Head of caudate nucleus (tissue), 42 donors: ENCODE results near the gene GATA6.

Source experiments
- DNase-seq, 42 donors: peaks; one replicate each; pipeline versions ENCODE4 v3.0.0 to v3.0.0-alpha.2; 2020 to 2021; ENCODE audit warnings: mixed read lengths in 7 of 42
- intact Hi-C: fragments of 100-400 bp; cut with DNase I; formaldehyde crosslinking; loops from one replicate; pipeline ENCODE4 v1.15.0; 2022

The GATA6 gene

GRCh38 chr18:22169011-22169888 lies at the start of gene GATA6:
Gene GATA6, plus strand, starts transcription at chr18:22169589. Its CDS starts 1,556 bp downstream, at chr18:22171145.
- intact Hi-C loops, result no loop called here
- peak in 6 of 42 donors; percentile 14 to 42 (median 28) for DNase-seq

GRCh38 chr18:22124970-22125369 lies 44.4 kb upstream of the GATA6 start:
- intact Hi-C loops, result no loop called here
- no peak for DNase-seq

- no peak for DNase-seq
- intact Hi-C loops, result no loop called here
Observed at GRCh38 chr18:22128954-22129353, 40.4 kb upstream of the GATA6 start.

DNA sequence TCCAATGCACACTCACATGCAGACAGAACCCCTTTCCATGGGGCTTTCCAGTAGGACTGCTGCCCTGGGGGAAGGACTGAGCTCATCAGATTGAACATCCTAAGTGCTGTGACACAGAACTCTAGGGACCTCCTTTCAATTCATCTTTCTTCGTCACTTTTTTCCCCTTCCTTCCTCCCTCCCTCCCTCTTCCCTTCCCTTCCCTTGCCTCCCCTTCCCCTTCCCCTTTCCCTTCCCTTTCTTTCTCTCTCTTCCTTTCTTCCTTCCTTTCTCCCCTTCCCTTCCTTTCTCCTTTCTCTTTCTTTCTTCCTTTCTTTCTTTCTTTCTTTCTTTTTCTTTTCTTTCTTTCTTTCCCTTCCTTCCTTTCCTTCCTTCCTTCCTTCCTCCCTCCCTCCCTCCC lies 39.6 kb upstream of the GATA6 start:
- no peak for DNase-seq
- intact Hi-C loops, result no loop called here

DNA sequence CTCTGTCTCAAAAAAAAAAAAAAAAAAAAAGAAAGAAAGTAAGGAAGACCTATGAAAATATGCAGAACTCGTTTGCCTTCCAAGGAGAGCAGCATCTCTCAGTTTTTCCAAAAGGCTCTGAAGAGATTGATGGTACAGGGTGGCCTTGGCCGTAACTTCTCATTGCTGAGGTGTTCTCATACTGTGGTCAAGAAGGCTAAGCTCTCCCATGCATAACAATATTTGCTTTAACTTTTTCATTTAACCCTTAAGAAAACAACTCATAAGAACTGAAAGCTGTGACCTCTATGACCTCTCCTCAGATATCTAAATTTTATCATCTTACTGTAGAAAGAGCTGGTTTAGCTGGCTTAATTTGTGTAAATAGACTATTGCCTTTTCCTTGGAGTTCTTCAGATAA lies 37.1 kb upstream of the GATA6 start:
- no peak for DNase-seq
- intact Hi-C loops, result no loop called here

- DNase-seq, result no peak
- intact Hi-C loops, result no loop called here
Observed at GRCh38 chr18:22132763-22133162, 36.6 kb upstream of the GATA6 start.

- DNase-seq, result no peak
- intact Hi-C loops, result no loop called here
Observed at GRCh38 chr18:22136395-22136794, 33.0 kb upstream of the GATA6 start.

DNA sequence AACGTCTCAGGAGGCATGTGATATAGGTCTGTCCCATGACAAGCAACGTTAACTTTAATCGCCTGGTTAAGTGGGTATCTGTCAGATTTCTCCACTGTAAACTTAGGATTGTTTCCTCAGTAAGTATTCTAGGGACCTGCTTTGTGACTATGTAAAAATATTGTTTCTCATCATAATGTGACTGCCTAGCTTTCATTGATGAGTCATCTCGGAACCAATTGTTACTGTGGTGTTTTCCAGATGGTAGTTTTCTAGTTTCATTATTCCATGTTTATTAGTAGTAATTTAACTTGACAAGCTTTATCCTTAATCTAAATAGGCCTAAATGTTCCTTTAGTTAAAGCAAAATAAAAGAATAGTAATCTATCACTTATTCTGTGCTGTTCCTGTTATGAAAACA lies 28.2 kb upstream of the GATA6 start:
- no peak for DNase-seq
- intact Hi-C loops, result no loop called here

DNA sequence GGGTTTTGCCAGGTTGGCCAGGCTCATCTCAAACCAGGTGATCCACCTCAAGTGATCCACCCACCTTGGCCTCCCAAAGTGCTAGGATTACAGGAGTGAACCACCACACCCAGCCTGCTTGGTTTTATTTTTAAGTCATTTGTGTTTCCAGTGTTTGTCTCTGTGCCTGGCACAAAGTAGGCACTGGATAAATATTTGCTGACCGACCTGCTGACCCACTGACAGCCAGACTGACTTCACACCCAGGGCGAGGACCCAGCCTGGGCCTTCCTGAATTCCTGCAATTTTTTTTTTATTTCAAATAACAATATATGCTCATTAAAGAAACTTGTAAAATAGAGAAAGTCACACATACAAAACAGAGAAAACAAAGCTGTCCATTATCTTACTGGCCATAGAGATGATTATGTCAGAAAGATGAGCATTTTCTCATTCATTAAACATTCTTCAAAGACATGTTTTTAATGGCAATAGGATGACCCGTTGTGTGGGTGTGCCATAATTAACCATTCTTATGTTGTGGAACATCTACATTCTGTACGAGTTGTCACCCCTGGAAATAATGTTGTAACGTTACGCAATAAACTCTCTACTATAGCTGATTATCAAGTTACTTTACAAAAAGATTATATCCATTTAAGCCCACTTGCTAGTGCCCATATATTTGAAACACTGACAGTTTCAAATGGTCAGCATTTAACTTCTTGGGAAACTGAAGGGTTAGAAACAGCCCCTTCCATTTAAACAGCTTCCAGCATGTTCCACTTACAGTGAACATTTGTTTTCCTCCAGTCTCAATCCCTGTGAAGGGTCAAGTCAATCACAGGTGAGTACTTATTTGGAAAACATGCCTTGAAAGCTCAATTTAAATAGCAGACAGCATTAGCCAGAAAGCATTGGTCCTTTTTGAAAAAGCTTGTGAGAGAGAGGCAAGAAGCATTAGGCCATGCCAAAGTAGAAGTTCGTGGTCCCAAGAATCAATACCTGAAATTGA lies 25.7 kb upstream of the GATA6 start:
- intact Hi-C loops, result no loop called here
- no peak for DNase-seq

GRCh38 chr18:22145160-22145559 lies 24.2 kb upstream of the GATA6 start:
- intact Hi-C loops, result no loop called here
- DNase-seq, result no peak

DNA sequence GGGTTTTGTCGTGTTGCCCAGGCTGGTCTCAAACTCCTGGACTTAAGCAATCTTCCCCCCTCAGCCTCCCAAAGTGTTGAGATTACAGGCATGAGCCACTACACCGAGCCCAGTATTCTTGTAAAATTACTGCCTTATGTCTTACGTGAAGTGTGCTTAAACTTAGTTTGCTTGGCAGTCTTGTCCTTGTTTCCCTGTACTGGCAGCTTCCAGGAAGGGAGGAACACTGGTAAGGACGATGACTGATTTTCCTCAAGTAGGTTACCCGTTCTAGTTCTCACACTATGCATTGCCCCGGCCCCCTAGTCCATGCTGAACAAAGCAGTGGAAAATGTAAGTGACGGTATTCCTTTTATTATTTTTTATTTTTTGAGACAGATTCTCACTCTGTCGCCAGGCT lies 19.7 kb upstream of the GATA6 start:
- no peak for DNase-seq
- intact Hi-C loops, result no loop called here

DNA sequence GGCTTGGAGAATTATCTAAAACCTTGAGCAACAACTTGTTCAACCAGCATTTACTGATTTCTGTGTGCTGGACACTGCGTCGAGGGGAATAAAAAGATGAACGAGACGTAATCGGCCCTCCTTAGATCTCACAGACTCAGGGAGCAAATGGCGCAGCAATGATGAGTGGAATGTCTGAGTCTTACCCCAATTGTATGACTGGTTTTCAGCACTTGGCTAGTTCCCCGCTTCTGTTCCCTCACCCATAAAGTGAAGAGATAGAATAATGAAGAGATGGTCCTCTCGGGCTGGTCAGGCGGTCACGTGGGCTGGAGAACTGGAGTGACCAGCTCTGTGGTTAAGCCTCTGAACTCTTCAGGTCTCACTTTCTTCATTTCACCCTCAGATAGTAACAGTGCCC lies 17.3 kb upstream of the GATA6 start:
- intact Hi-C loops, result no loop called here
- DNase-seq, result no peak

DNA sequence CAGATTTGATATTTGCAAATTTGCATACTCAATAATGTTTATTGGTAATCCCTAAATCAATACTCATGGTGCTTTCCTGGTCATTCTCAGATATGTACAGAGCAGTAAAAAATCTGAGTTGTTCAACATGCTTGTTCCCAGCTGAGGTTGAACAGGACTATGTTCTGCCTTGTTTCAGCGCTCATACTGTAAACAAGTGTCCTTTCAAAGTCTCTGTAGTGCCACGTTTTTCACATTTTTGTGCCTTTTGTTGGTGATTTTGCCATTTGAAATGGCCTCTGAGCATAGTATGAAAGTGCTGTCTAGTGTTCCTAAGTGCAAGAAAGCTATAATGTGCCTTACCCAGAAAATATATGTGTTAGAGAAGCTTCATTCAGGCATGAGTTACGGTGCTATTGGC lies 16.0 kb upstream of the GATA6 start:
- DNase-seq, result no peak
- intact Hi-C loops, result no loop called here

- DNase-seq, result no peak
- intact Hi-C loops, result no loop called here
Observed at GRCh38 chr18:22155584-22155983, 13.8 kb upstream of the GATA6 start.

DNA sequence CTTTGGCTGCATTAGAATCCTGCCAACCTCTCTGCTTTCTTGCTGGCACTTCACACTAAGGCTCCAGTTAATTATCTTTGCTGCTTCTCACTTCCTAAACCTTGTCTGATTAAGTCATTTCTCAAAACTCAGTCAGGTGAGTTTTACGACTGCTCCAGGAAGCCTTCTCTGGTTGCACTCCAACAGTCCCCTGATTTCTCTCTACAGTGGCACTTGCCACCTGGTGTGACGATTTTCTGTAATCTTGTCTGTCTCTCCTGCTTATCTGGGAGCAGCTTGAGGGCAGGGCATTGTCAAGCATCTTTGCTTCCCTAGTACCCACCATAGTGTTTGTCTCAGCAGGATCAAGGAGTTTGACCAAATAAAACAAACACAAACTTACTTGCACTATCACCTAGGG lies 10.4 kb upstream of the GATA6 start:
- intact Hi-C loops, result no loop called here
- no peak for DNase-seq

- intact Hi-C loops, result no loop called here
- DNase-seq, result no peak
Observed at GRCh38 chr18:22161090-22161489, 8.3 kb upstream of the GATA6 start.

- intact Hi-C loops, result no loop called here
Observed at GRCh38 chr18:22163416-22164161, 5.8 kb upstream of the GATA6 start.

DNA sequence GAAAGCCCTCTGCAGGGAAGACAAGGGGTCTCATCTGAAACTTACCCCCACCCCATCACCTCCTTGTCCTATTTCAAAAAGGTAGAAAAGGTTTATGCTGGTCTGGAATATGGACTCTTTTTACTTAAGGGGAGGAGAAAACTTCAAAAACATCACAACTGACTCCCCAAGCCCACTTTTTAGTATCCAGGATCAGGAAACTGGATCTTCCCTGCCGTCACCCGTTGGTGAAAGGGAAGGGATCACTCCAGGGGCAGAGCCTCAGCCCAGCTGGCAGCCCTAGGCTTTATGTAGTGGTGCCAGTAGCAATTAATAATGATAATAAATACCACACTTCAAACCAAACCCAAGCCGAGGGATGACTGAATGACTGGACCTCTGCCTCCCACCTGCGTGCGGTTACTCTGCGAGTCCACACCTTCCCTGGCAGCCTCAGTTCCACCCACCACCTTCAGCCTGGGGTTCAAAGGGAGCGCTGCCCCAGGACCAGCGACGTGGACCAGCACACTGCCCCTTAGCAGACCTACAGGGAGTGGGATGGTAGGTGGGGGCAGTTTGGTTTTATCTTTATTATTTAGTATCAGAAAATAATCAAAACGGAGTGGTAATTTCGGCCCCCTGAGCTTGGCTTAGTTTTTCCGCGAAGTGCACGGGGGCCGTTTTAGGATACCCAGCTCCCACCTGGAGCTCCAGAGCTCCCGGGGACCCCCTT lies 4.9 kb upstream of the GATA6 start:
- peak in 1 of 42 donors; percentile 14 for DNase-seq
- intact Hi-C loops, result no loop called here

More at GRCh38 chr18:22163416-22164161, 5.8 kb upstream of the GATA6 start:
- DNase-seq, result peak in 1 of 42 donors; percentile 9
